ENCODE data around the gene HTATSF1. TPM values are rescaled to one million over a fixed set of nuclear protein-coding genes. Genes with fewer than 3 reads are reported as not detected.
A peak's percentile ranks its signal among the peaks of the same experiment; 100 is the strongest.

Gene HTATSF1
- polyA plus RNA-seq, 1 of the 3 experiments (the other 2 are of a cell fraction): 2.7 TPM

GRCh38 chrX:136523770-136524169 is 26.4 kb downstream of the HTATSF1 start:
- Histone ChIP-seq H3K79me2 (ENCODE audit: insufficient read depth) (no peaks in the 10 kb centered on the region), H3K36me3 (replicated peaks in 1 of 2; ENCODE audit: control insufficient read depth in 1 of 2, insufficient read depth in 2 of 2, low read length in 1 of 2) (no peaks in the 10 kb centered on the region), H3F3A (replicated peaks; ENCODE audit: insufficient read depth) (peaks cover 4% of the 10 kb centered on the region), H3K4me3 (ENCODE audit: low read depth in 2 of 2, low read length in 1 of 2) (no peak overlapping the region), H3K9me2 (no peaks in the 10 kb centered on the region), H3K27me3 (ENCODE audit: insufficient read depth) (peaks cover 4% of the 10 kb centered on the region; the same call in 1 of the 2 replicates), H4K20me1 (ENCODE audit: insufficient read depth) (no peaks in the 10 kb centered on the region), H3K4me1 (ENCODE audit: control insufficient read depth in 1 of 2, insufficient read depth in 2 of 2, low read depth in 1 of 2, low read length in 1 of 2) (no peaks in the 10 kb centered on the region), H3K9ac (no peak overlapping the region), H3K4me2 (no peak overlapping the region), H2AFZ (ENCODE audit: low read depth) (no peak overlapping the region), H3K27ac (ENCODE audit: low read depth in 2 of 2, low read length in 1 of 2) (no peak overlapping the region), H3K9me3 (no peaks in the 10 kb centered on the region)
- ChIA-PET CTCF (interaction anchor here (1.7 kb wide), 1 partner anchor 54 kb away, joined by 4 read pairs; no protein-coding TSS in a partner anchor), POLR2A (interaction anchor here (0.7 kb wide), 1 partner anchor 496 kb away, joined by 3 read pairs; no protein-coding TSS in a partner anchor)
- no peak for DNase-seq
- TF ChIP-seq RFX5 (IDR thresholded peaks at IDR 0.05; ENCODE audit: low read length): no peak
- TF ChIP-seq NRF1 (IDR thresholded peaks at IDR 0.05; ENCODE audit: low read depth, low read length): no peak
- no peak for TF ChIP-seq CHD2 (IDR thresholded peaks at IDR 0.05; ENCODE audit: low read length, partially characterized antibody)
- TF ChIP-seq RXRA (IDR thresholded peaks at IDR 0.05; ENCODE audit: borderline replicate concordance, low read depth): no peak
- TF ChIP-seq MEF2A (IDR thresholded peaks at IDR 0.05; ENCODE audit: borderline replicate concordance, low read depth): no peak
- no peak for TF ChIP-seq ZBTB33 (IDR thresholded peaks at IDR 0.05; ENCODE audit: borderline replicate concordance, low read depth)
- TF ChIP-seq USF2 (IDR thresholded peaks at IDR 0.05; ENCODE audit: borderline replicate concordance, low read depth, low read length): no peak
- TF ChIP-seq ELF1 (IDR thresholded peaks at IDR 0.05): no peak

- POLR2A ChIA-PET: interaction anchor here (0.6 kb wide), 1 partner anchor 119 kb away, joined by 3 read pairs; no protein-coding TSS in a partner anchor
- CTCF ChIA-PET: no interaction called here
- WGBS (ENCODE audit: low lambda C conversion rate): 3% methylated on average over 2 of the region's 2 CpGs
- Histone ChIP-seq H3K27me3 (ENCODE audit: insufficient read depth) (no peaks in the 10 kb centered on the region; the same call in 1 of the 2 replicates), H3F3A (replicated peaks; ENCODE audit: insufficient read depth) (peaks cover 4% of the 10 kb centered on the region), H3K9me2 (no peaks in the 10 kb centered on the region), H3K4me3 (ENCODE audit: low read depth in 2 of 2, low read length in 1 of 2) (no peak overlapping the region), H3K4me1 (ENCODE audit: control insufficient read depth in 1 of 2, insufficient read depth in 2 of 2, low read depth in 1 of 2, low read length in 1 of 2) (no peaks in the 10 kb centered on the region), H3K36me3 (replicated peaks in 1 of 2; ENCODE audit: control insufficient read depth in 1 of 2, insufficient read depth in 2 of 2, low read length in 1 of 2) (no peaks in the 10 kb centered on the region), H3K4me2 (no peak overlapping the region), H3K79me2 (ENCODE audit: insufficient read depth) (no peaks in the 10 kb centered on the region), H2AFZ (ENCODE audit: low read depth) (no peak overlapping the region), H3K27ac (ENCODE audit: low read depth in 2 of 2, low read length in 1 of 2) (no peak overlapping the region), H3K9ac (no peak overlapping the region), H3K9me3 (no peaks in the 10 kb centered on the region), H4K20me1 (ENCODE audit: insufficient read depth) (no peaks in the 10 kb centered on the region)
- peak; percentile 53; the same call in 1 of the 2 replicates for TF ChIP-seq FOSL2 (IDR thresholded peaks at IDR 0.05; ENCODE audit: borderline replicate concordance, low read depth)
- no peak for TF ChIP-seq ZBTB33 (IDR thresholded peaks at IDR 0.05; ENCODE audit: borderline replicate concordance, low read depth)
- TF ChIP-seq GABPA (IDR thresholded peaks at IDR 0.05; ENCODE audit: low read depth): no peak
- TF ChIP-seq NFIC (IDR thresholded peaks at IDR 0.05; ENCODE audit: borderline replicate concordance): peak; percentile 56; the same call in 1 of the 2 replicates
- peak; percentile 26; the same call in 1 of the 2 replicates for TF ChIP-seq JUND (IDR thresholded peaks at IDR 0.05)
- no peak for DNase-seq
Measured at GRCh38 chrX:136525738-136526606, 28.6 kb downstream of the HTATSF1 start.

Data from SK-N-SH (cell line).